Activated CD8-positive, alpha-beta memory T cell treated with anti-CD3 and anti-CD28 coated beads, Interleukin-2, amount 50 U/mL, for 1 hour (primary cell): ENCODE results near the gene GATAD2A.
A peak's percentile ranks its signal among the peaks of the same experiment; 100 is the strongest.
"Not testable (repeated sequence)": the region's sequence is repeated elsewhere in the genome, so short reads cannot be mapped to it uniquely, and the experiment has no call there.

Experiments
- DNase-seq: peaks from one replicate; pipeline ENCODE4 v3.0.0-alpha.2; 2020; ENCODE audit errors: extremely low read depth

GATAD2A gene

DNA sequence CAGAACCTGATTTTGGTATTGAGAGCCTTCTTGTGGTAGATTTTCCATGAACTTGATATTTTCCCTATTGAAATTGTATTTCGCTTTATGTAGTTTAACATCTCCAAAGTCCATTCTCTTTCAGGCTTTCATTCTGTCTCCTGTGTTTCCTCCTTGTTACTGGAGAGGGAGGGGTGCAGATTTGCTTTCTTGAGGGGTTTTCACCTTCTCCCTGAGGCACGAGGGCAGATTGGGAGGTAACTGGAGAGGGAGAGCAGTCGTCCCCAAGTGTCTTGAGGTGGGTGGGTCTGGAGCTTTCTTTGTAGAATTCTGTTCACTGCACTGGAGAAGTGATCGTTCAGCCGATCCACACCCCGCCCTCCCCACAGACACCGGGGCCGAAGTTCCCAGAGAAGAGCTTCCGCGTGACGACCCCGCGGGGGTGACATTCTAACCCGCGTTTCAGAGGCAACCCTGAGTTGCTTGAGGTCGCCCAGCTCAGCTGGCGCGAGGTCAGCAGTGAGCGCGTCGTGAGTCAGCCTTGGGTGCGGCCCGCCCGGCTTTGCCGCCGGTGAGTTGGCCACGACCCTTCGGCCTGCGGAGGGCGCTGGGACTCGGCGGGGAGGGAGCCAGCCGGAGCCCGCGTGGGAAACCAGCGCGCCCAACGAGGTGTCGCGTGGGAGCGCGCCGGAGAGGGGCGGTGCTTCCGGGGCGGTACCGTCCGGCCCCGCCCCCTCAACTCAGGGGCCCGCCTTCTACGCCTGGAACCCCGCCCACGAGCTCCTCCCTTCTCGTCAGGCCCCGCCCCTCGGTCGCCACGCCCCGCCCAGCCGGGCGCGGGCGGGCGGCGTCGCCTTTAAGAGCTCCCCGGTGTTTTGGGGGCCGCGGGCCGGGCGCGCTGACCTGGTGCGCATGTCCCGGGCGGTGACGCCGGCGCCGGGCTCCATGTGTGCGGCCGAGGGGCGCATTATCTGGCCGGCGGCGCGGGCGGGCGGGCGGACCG is at the start of gene GATAD2A:
GATAD2A (plus strand) TSS at position 797 of the 982 bp plus-strand sequence. CDS start 59,671 bp downstream, outside the sequence.
- DNase-seq = peak; percentile 77

DNA sequence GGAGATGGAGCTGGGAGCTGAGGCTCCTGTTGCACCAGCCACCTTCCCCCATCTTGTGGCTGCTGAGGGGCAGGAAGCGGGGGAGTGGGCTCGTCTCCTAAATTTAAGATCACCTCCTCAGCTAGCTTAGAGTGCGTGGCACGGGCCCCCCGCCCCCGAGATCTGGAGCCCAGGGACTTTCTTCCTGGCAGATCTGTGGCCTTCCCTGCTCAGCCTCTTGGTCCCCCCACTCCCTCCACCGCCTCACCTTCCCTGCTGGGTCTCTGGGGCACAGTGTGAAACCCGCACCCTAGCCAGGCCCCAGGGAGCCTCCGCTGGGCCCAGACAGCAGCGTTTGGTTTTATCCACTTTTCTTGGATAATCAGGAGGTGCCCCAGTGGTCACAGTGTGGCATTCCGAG is 49.0 kb upstream of the GATAD2A start:
- no peak for DNase-seq

DNA sequence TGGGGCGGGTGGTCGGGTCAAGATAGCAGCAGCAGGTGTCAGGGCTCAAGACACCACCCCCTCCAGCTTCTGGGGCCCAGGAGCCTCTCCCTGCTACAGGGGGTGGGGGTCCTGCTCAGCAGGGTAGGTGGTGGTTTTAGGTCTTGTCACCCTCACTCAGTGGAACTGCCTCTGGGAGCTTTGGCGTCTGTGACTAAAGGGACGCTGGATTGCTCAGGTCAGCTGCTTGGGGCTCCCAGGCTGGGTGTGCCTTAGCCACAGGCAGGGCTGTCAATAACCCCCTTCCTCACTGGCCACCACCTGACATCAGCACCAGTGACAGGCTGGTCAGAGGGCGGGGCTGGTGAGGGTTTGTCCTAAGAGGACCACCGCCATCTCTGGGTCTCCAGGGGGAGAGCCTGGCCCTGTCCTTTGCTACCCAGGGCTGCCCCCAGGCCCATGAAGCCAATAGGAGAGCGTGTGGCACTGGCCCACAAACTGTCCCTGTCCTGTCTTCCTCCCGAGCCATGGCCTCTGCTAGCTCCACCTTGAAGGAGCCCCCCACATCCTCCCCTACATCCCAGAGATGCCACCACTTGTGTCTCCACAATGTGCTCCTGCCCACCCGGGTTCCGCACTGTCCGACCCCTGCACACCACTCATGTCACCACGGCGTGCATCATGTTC is 48.4 kb upstream of the GATAD2A start:
- DNase-seq = no peak

DNA sequence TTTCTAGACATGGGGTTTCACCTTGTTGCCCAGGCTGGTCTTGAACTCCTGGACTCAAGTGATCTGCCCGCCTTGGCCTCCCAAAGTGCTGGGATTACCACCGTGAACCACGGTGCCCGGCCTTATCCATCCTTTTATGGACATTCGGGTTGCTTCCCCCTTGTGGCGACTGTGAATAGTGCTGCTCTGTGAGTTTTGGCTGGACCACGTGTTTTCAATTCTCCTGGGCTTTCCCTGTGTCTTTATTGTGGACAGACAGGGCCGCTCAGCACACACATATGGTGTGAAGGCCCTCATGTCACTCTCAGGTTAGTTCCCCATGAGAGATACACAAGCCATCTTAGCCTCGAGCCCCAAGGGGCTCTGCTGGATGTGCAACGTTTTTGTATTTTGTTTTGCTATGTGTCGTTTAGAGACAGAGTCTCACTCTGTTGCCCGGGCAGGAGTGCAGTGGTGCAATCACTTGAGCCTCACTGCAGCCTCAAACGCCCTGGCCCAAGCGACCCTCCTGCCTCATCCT is 44.3 kb upstream of the GATAD2A start:
- DNase-seq = peak; percentile 34

- DNase-seq = no peak
These were observed 43.4 kb upstream of the GATAD2A start for GRCh38 chr19:19362075-19362474.

DNA sequence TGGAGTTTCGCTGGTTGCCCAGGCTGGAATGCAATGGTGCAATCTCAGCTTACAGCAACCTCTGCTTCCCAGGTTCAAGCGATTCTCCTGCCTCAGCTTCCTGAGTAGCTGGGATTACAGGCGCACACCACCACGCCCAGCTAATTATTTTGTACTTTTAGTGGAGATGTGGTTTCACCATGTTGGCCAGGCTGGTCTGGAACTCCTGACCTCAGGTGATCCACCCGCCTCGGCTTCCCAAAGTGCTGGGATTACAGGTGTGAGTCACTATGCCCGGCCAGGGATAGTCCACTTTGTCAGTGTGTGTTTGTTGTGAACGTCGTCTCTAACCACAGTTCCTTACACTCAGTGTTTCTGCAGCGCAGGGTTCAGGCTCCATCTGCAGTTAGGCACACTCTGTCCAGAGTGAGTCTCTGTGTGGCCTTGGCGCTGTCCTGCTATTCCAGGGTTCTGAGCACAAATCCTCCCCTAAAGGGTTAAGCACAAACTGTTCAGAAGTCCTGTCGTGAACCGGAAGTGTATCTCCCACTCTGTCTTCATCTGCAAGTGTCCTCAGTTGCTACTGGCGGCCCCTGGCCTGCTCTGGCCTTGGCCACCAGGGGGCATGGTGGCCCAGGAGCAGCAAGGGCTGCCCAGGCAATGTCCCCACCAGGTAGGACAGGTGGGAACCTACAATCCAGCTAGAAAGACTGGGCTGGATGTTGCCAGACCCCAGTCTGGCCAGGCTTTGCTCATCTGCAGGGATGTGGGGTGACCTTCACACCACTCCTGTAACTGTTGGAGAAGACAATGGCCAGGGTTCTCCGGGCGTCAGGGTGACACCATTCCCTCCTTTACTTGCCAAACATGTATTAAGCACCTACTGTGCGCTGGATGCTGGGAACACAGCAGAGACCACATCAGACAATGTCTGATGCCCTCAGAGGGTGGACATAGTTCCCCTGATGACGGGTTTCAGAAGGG is 38.8 kb upstream of the GATAD2A start:
- DNase-seq = no peak

DNA sequence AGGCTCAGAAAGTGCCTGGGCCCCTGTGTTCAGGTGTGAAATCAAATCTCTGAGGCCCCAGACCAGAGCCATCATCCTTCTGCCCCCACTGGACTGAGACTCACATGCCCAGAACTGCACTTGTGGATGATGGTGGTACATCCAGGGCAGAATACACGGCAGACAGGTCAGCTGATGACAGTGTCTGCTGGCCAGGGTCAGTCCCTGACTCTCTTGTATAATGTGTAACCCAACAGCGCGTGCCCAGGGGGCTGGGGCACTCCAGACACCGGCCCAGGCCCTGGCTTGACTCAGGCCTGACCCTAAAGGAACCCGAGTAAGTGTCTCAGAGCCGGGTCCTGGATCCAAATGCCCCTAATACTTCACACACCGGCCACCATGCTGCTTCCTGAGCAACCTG is 37.4 kb upstream of the GATAD2A start:
- no peak for DNase-seq

DNA sequence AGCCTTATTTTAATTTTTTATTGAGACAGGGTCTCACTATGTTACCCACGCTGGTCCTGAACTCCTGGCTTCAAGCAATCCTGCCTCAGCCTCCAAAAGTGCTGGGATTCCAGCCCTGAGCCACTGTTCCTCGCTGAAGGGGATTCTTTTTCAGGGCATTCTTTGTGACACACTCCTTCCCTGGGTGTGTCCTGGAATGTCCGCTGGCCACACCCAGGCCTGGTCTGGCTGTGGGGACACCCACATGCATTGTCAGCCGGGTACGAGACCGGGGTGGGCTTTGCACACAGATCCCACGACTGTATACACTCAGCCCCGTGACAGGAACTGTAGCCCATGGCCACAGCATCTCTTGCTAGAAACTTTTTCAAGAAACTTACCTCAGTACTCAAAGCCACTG is 34.4 kb upstream of the GATAD2A start:
- no peak for DNase-seq

DNA sequence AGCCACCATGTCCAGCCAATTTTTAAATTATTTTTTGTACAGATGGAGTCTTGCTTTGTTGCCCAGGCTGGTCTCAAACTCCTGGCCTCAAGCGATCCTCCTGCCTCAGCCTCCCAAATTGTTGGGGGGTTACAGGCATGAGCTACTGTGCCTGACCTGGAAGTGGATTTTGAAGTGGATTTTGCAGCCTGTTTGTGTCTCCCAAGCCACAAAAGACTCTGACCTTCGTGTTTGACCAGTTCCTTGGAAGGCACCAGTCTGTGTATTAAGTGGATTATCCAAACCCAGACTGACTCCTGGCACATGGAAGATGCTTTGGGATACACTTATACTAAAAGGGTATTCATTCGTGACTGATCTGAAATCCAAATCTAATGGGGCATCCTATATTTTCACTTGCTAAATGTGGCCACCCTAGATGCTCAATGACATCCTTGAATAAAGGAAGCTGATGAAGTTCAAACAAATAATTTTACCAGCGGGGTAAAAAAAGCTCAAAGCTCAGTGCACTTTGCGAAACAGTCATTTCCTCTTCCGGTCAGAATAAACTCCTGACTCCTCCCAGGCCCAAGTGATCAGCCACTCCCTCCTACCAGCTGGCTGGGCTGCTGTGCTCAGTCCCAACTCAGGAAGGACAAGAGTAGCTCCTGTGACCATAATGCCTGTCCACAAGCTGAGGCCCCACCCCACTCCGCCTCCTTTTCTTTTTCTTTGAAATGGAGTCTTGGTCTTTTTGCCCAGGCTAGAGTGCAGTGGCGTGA is 32.6 kb upstream of the GATAD2A start:
- no peak for DNase-seq

- DNase-seq = no peak
These were observed 25.9 kb upstream of the GATAD2A start for GRCh38 chr19:19379527-19379926.

DNA sequence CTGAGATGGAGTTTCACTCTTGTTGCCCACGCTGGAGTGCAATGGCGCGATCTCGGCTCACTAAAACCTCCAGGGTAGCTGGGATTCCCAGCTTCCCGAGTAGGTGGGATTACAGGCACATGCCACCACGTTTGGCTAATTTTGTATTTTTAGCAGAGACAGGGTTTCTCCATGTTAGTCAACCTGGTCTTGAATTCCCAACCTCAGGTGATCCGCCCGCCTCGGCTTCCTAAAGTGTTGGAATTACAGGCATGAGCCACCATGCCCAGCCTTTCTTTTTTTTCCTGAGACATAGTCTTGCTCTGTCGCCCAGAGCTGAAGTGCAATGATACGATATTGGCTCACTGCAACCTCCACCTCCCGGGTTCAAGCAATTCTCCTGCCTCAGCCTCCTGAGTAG is 25.2 kb upstream of the GATAD2A start:
- DNase-seq = not testable (repeated sequence)

GRCh38 chr19:19381007-19381926 is 24.2 kb upstream of the GATAD2A start:
- DNase-seq = no peak

GRCh38 chr19:19382118-19382517 is 23.4 kb upstream of the GATAD2A start:
- DNase-seq = no peak

GRCh38 chr19:19384486-19384885 is 21.0 kb upstream of the GATAD2A start:
- DNase-seq = no peak

GRCh38 chr19:19385131-19385895 is 20.2 kb upstream of the GATAD2A start:
- DNase-seq = peak; percentile 98

DNA sequence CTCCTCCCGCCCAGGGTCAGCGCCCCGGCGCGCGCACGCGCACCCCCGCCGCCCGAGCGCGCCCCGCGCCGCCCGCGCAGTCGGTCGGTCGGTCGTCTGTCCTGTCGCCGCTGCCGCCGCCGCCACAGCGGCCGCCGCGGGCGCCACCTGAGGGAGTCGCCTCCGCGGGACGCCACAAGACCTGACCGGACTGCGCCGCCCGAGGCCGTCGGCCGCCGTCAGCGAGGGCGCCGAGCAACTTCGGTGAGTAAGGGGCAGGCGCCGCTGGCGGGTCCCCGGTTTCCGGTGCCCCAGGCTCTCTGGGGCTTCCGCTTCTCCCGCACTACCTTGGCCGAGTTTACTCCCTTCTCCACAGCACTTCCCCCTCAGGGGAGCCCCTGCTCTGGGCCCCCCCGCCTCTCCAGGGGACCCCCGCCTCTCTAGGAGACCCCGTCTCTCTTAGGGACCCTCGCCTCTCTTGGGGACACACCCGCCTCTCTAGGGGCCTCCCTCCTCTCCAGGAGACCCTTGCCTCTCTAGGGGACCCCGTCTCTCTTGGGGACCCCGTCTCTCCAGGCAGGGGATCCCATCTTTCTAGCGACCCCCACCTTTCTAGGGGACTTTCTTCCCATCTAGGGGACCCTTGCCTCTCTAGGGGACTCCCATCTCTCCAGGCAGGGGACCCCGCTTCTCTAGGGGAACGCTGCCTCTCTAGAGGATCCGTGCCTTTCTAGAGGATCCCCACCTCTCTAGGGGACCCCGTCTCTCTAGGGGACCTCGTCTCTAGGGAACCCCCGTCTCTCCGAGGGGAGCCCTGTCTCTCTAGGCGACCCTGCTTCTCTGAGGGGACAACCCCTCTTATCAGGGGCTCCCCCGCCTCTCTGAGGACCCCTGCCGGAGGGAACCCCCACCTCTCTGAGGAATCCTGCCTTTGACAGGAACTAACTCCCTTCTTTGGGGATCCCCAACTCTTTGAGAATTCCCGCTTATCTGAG is 19.3 kb upstream of the GATAD2A start:
- DNase-seq = no peak

DNA sequence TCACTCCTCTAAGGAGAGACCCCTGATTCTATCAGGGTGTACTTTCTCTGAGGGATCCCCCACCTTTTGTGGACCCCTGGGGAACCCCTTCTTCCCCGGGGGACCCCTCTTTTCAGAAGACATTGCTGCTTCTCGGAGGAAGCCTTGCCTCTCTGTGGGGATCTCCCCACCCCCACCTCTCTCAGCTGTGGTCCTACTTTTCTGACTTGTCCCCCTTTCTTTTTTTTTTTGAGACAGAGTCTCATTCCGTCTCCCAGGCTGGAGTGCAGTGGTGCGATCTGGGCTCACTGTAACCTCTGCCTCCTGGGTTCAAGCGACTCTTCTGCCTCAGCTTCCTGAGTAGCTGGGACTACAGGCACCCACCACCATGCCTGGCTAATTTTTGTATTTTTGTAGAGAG is 18.4 kb upstream of the GATAD2A start:
- no peak for DNase-seq
